Adrenal gland (tissue), 12 donors: ENCODE measurements around the gene NFILZ. TPM values are rescaled to one million over a fixed set of nuclear protein-coding genes. Genes with fewer than 3 reads are reported as not detected.
A peak's percentile ranks its signal among the peaks of the same experiment; 100 is the strongest.

Source experiments
- DNase-seq, 7 donors: peaks; one replicate each; pipeline ENCODE4 v3.0.0-alpha.2; 2019 to 2020
- H3K27ac ChIP-seq, 5 donors: fragments of 200-600 bp; sonication (generic) in 4 of 5; 1 replicate in 3 of 5; 2 replicates in 2 of 5; pipeline versions ENCODE4 v1.5.1 to v1.8.0; 2016 to 2020; ENCODE audit warnings: mild to moderate bottlenecking in 1 of 5
- H3K27me3 ChIP-seq: fragments of 200-600 bp; 2 replicates; pipeline ENCODE4 v1.8.0; 2021
- H3K36me3 ChIP-seq, 2 donors: fragments of 200-600 bp; replicated peaks in 1 of 2; 1 replicate in 1 of 2; 2 replicates in 1 of 2; pipeline versions ENCODE4 v1.5.1 to v1.8.0; 2018 to 2022
- H3K4me1 ChIP-seq, 2 donors: fragments of 200-600 bp; replicated peaks in 1 of 2; 1 replicate in 1 of 2; 2 replicates in 1 of 2; pipeline versions ENCODE4 v1.5.1 to v1.8.0; 2018 to 2021
- H3K4me3 ChIP-seq, 4 donors: fragments of 200-600 bp; sonication (generic) in 3 of 4; one replicate each; pipeline ENCODE4 v1.5.1; 2016 to 2018
- H3K9me3 ChIP-seq, 3 donors: fragments of 200-600 bp; sonication (generic) in 1 of 3; replicated peaks in 1 of 3; 1 replicate in 2 of 3; 2 replicates in 1 of 3; pipeline versions ENCODE4 v1.5.1 to v1.8.0; 2016 to 2021
- POLR2A ChIP-seq, 2 donors: fragments of 450-650 bp; IDR thresholded peaks; one replicate each; pipeline ENCODE4 v1.6.1; 2017; ENCODE audit warnings: antibody characterized with exemption in 2 of 2, mild to moderate bottlenecking in 2 of 2, moderate library complexity in 1 of 2
- WGBS, 4 donors: extraction: QIAGEN DNeasy Blood & Tissue Kit in 2 of 4; methylation state at CpG; one replicate each; pipeline versions ENCODE4 v1.1.5 to v1.1.7; 2013 to 2017; 5-methylcytosine and 5-hydroxymethylcytosine counted together
- intact Hi-C, 2 donors: fragments of 100-400 bp; cut with DNase I; formaldehyde crosslinking; loops; one replicate each; pipeline versions ENCODE4 v1.14.1 to v1.15.0; 2022 to 2023
- polyA plus RNA-seq, 3 donors: library from polyadenylated mRNA; stranded (reverse); fragments of 200-250 nt in 2 of 3; fragments of 350-450 nt in 1 of 3; fragmentation: Illumina TruSeq in 1 of 3; extraction: RNeasy Lipid Tissue Mini Kit (QIAGEN cat#74804) in 1 of 3; gene quantifications; one replicate each; pipeline ENCODE4 v1.2.3, GENCODE V29; 2013 to 2014
- total RNA-seq, 9 donors: library from RNA; depleted of rRNA in 4 of 9; stranded (reverse); fragments of >200 nt in 4 of 9; fragments of 120-200 nt in 1 of 9; fragmentation: NEBNext Ultra II Directional in 1 of 9; extraction: Animal tissue kit (Norgen Biotek cat#: 25700) in 1 of 9; gene quantifications; one replicate each; pipeline versions ENCODE4 v1.1.0 to v1.2.4, GENCODE V29; 2013 to 2023
- TF ChIP-seq, protein P1 (sequence below), 6 experiments: fragments of 450-650 bp in 4 of 6; fragments of 200-600 bp in 2 of 6; sonication (generic) in 1 of 6; IDR thresholded peaks; 1 replicate in 5 of 6; 2 replicates in 1 of 6; pipeline versions ENCODE4 v1.5.1 to v1.8.0; 2016 to 2021; ENCODE audit warnings: antibody characterized with exemption in 6 of 6, mild to moderate bottlenecking in 2 of 6, moderate library complexity in 1 of 6
- donor health status: healthy with polysubstance abuse.
- donor health status: Bipolar disorder and iron deficiency.
- donor health status: DM: yes; HTN: yes; CAD: no.
- donor health status: DM: no; HTN: no; CAD: no.
- donor health status: DM: no; HTN: no; CAD: no.
- donor health status: DM: yes; HTN: yes; CAD: no.

NFILZ gene
- total and polyA plus RNA-seq, 12 donors, result not detected

DNA sequence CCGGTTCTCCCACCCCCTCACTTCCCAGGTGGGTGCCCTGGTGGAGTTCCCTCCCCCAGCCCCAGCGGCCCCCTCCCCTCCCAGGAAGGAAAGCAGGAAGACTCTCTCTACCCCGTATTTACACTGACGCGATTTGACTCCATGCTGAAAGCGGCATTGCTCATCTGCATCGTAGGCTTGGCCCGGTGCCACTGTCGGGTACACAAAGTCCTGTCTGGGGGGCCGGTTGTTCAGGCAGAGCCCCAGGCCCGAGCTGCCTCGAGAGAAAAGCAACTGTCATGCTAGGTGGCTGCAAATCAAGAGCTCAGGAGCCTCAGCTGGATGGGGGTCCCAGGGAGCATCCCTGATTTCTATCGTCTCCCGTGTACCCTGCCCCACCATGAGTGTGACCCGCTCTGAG is 34.8 kb upstream of the NFILZ start:
- Histone ChIP-seq H3K27me3 (no peaks in the 10 kb centered on the region), H3K9me3 (no peaks in the 10 kb centered on the region), H3K4me1 (peaks cover 7 to 15% of the 10 kb centered on the region in 2 donors), H3K27ac (peak overlapping the region in 1 of 5 donors; percentile 58), H3K36me3 (peaks cover 0 to 23% of the 10 kb centered on the region in 2 donors), H3K4me3 (no peak overlapping the region)
- intact Hi-C loops, result no loop called here
- WGBS, 4 donors, result 62 to 91% (median 82%) methylated on average over 4 to 15 of the region's 15 CpGs
- no peak for TF ChIP-seq POLR2A (IDR thresholded peaks at IDR 0.05)
- TF ChIP-seq, protein P1, sequence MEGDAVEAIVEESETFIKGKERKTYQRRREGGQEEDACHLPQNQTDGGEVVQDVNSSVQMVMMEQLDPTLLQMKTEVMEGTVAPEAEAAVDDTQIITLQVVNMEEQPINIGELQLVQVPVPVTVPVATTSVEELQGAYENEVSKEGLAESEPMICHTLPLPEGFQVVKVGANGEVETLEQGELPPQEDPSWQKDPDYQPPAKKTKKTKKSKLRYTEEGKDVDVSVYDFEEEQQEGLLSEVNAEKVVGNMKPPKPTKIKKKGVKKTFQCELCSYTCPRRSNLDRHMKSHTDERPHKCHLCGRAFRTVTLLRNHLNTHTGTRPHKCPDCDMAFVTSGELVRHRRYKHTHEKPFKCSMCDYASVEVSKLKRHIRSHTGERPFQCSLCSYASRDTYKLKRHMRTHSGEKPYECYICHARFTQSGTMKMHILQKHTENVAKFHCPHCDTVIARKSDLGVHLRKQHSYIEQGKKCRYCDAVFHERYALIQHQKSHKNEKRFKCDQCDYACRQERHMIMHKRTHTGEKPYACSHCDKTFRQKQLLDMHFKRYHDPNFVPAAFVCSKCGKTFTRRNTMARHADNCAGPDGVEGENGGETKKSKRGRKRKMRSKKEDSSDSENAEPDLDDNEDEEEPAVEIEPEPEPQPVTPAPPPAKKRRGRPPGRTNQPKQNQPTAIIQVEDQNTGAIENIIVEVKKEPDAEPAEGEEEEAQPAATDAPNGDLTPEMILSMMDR (IDR thresholded peaks at IDR 0.05), result no peak
- DNase-seq, result no peak

DNA sequence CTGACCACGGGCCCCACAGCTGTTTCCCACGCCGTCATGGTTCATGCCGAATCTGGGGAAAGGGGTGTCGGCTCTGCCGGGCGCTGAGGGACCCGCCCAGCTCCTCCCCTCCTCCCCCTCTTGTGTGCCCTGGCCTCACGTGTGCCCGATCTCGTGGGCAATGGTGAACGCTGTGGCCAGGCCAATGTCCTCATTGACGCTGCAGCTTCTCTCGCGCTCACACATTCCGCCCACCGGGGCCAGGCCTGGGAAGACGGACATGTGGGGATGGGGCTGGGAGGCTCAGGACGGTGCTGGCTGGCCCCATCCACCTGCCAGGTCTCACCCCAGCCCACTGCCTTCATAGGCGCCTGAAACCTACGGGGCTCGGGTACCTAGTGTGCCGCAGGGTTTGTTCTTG is 34.3 kb upstream of the NFILZ start:
- H3K36me3 ChIP-seq, result peaks cover 0 to 28% of the 10 kb centered on the region in 2 donors
- H3K4me1 ChIP-seq, result peaks cover 7 to 15% of the 10 kb centered on the region in 2 donors
- H3K4me3 ChIP-seq, result no peak overlapping the region
- WGBS, 4 donors, result 90 to 99% (median 92%) methylated on average over 5 to 23 of the region's 23 CpGs
- no peaks in the 10 kb centered on the region for H3K27me3 ChIP-seq
- no peak for DNase-seq
- H3K9me3 ChIP-seq, result no peaks in the 10 kb centered on the region
- H3K27ac ChIP-seq, result no peak overlapping the region
- TF ChIP-seq, protein P1 (IDR thresholded peaks at IDR 0.05), result no peak
- TF ChIP-seq POLR2A (IDR thresholded peaks at IDR 0.05), result no peak
- intact Hi-C loops, result no loop called here

DNA sequence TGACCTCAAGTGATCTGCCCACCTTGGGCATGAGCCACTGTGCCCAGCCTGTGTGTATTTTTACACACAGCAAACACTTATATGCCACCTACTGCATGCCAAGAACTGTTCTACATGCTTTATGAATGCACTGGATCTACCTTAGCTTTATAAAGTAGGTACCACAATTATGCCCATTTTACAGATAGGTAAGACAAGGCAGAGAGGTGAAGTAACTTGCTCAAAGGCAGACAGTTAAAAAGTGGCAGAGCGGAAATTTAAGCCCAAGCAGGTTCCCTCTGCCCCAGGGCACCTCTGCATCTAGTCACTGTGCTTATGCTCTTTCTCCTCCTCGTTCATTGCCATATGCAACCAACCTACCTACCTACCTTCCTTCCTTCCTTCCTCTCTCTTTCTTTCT is 30.4 kb upstream of the NFILZ start:
- Histone ChIP-seq H3K4me3 (no peak overlapping the region), H3K27ac (no peak overlapping the region), H3K27me3 (no peaks in the 10 kb centered on the region), H3K36me3 (peaks cover 0 to 52% of the 10 kb centered on the region in 2 donors), H3K4me1 (no peaks in the 10 kb centered on the region), H3K9me3 (no peaks in the 10 kb centered on the region)
- intact Hi-C loops, result no loop called here
- TF ChIP-seq, protein P1 (IDR thresholded peaks at IDR 0.05), result no peak
- TF ChIP-seq POLR2A (IDR thresholded peaks at IDR 0.05), result no peak
- no peak for DNase-seq
- 90 to 100% (median 97%) methylated on average over 2 of the region's 2 CpGs for WGBS, 4 donors

DNA sequence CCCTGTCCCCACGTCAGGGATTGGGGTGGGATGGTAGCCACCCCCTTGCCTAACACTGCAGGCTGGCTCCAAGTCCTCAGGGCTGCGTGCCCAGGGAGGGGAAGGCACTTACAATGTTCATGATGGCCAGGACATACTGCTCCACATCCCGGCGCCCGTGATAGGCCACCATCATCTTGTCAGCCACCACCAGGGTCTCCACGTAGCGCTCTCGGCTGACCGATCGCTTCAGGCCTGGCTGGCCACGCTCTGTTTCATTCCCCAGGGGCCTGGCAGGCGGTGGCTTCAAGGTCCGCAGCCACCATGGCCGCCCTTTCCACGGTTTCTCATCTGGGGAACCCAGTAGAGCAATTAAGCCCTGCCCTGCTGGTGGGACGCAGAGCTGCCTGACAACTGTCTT is 29.6 kb upstream of the NFILZ start:
- H3K36me3 ChIP-seq, result peaks cover 0 to 50% of the 10 kb centered on the region in 2 donors
- 86 to 97% (median 96%) methylated on average over 4 to 16 of the region's 16 CpGs for WGBS, 4 donors
- no peak for DNase-seq
- H3K27me3 ChIP-seq, result no peaks in the 10 kb centered on the region
- H3K27ac ChIP-seq, result no peak overlapping the region
- H3K4me1 ChIP-seq, result no peaks in the 10 kb centered on the region
- H3K4me3 ChIP-seq, result no peak overlapping the region
- no peak for TF ChIP-seq POLR2A (IDR thresholded peaks at IDR 0.05)
- TF ChIP-seq, protein P1 (IDR thresholded peaks at IDR 0.05), result no peak
- H3K9me3 ChIP-seq, result no peaks in the 10 kb centered on the region
- intact Hi-C loops, result no loop called here
